Erythroblast (primary cell): Measurements from ENCODE around the gene GPATCH2.

Experiments used
- DNase-seq, 2 experiments: peaks; one replicate each; lab custom pipeline; 2025; lab: John Stamatoyannopoulos, UW
- GATA1 ChIP-seq: IDR thresholded peaks from 2 replicates; pipeline ENCODE4 v1.6.1; 2011; ENCODE audit warnings: low read depth, mild to moderate bottlenecking, control low read depth, low read length, moderate library complexity
- POLR2A ChIP-seq: IDR thresholded peaks from 2 replicates; pipeline ENCODE4 v1.6.1; 2011; ENCODE audit warnings: mild to moderate bottlenecking, low read length

Gene GPATCH2

GRCh38 chr1:217630711-217631591 is at the start of gene GPATCH2, which contains the start of gene SPATA17:
TSS of gene GPATCH2 (minus strand) at chr1:217631090. CDS start at chr1:217630971, 119 bp downstream.
TSS of gene SPATA17 (plus strand) at chr1:217631344. CDS start at chr1:217631379, 35 bp downstream.
- no peak for TF ChIP-seq GATA1
- TF ChIP-seq POLR2A, result peak; percentile 82
- peak; percentile 94 to 95 for DNase-seq

GRCh38 chr1:217674028-217674729 is 43.3 kb upstream of the GPATCH2 start:
- no peak for DNase-seq
- TF ChIP-seq POLR2A (no peak), GATA1 (no peak)

GRCh38 chr1:217673387-217673786 is 42.5 kb upstream of the GPATCH2 start:
- DNase-seq, result no peak
- TF ChIP-seq GATA1, result no peak
- TF ChIP-seq POLR2A, result no peak

- DNase-seq, result no peak
- TF ChIP-seq GATA1 (no peak), POLR2A (no peak)
Measured at GRCh38 chr1:217668351-217668940, 37.6 kb upstream of the GPATCH2 start.

- TF ChIP-seq POLR2A (no peak), GATA1 (no peak)
- no peak for DNase-seq
Measured at GRCh38 chr1:217661407-217661806, 30.5 kb upstream of the GPATCH2 start.

GRCh38 chr1:217660353-217661062 is 29.6 kb upstream of the GPATCH2 start:
- TF ChIP-seq GATA1 (no peak), POLR2A (no peak)
- DNase-seq, result peak; percentile 5 to 13

- no peak for DNase-seq
- no peak for TF ChIP-seq POLR2A
- TF ChIP-seq GATA1, result no peak
Measured at GRCh38 chr1:217650674-217651073, 19.8 kb upstream of the GPATCH2 start.

GRCh38 chr1:217647791-217648190 is 16.9 kb upstream of the GPATCH2 start:
- TF ChIP-seq POLR2A, result no peak
- TF ChIP-seq GATA1, result no peak

GRCh38 chr1:217642455-217642854 is 11.6 kb upstream of the GPATCH2 start:
- DNase-seq, result no peak
- TF ChIP-seq GATA1 (no peak), POLR2A (no peak)

More at GRCh38 chr1:217647791-217648190, 16.9 kb upstream of the GPATCH2 start:
- DNase-seq, result no peak

- DNase-seq, result no peak
- TF ChIP-seq POLR2A (no peak), GATA1 (no peak)
Measured at GRCh38 chr1:217627431-217627830, 3.5 kb downstream of the GPATCH2 start.

GRCh38 chr1:217626321-217626720 is 4.6 kb downstream of the GPATCH2 start:
- TF ChIP-seq GATA1 (no peak), POLR2A (no peak)
- no peak for DNase-seq

- no peak for DNase-seq
- TF ChIP-seq POLR2A (no peak), GATA1 (no peak)
Measured at GRCh38 chr1:217622042-217622441, 8.8 kb downstream of the GPATCH2 start.

- TF ChIP-seq POLR2A (no peak), GATA1 (no peak)
- DNase-seq, result no peak
Measured at GRCh38 chr1:217620814-217621213, 10.1 kb downstream of the GPATCH2 start.

- TF ChIP-seq POLR2A (no peak), GATA1 (no peak)
- no peak for DNase-seq
Measured at GRCh38 chr1:217617126-217617525, 13.8 kb downstream of the GPATCH2 start.
